PC-3 (cell line): Measurements from ENCODE around the gene KCNK4.

Experiments
- CTCF ChIP-seq: fragments of 300-600 bp; sonication (generic); conservative IDR thresholded peaks from 2 replicates; pipeline ENCODE4 v1.5.1; 2017; ENCODE audit warnings: antibody characterized with exemption, low read depth, mild to moderate bottlenecking, low read length
- EZH2 ChIP-seq: fragments of 300-600 bp; sonication (generic); IDR thresholded peaks from one replicate; pipeline ENCODE4 v1.6.1; 2017; ENCODE audit warnings: antibody characterized with exemption, mild to moderate bottlenecking, low read length; ENCODE audit not compliant: unreplicated experiment
- EZH2phosphoT487 ChIP-seq: fragments of 300-600 bp; sonication (generic); IDR thresholded peaks from 2 replicates; pipeline ENCODE4 v1.6.1; 2018; ENCODE audit warnings: mild to moderate bottlenecking, antibody characterized with exemption, low read length, borderline replicate concordance

DNA sequence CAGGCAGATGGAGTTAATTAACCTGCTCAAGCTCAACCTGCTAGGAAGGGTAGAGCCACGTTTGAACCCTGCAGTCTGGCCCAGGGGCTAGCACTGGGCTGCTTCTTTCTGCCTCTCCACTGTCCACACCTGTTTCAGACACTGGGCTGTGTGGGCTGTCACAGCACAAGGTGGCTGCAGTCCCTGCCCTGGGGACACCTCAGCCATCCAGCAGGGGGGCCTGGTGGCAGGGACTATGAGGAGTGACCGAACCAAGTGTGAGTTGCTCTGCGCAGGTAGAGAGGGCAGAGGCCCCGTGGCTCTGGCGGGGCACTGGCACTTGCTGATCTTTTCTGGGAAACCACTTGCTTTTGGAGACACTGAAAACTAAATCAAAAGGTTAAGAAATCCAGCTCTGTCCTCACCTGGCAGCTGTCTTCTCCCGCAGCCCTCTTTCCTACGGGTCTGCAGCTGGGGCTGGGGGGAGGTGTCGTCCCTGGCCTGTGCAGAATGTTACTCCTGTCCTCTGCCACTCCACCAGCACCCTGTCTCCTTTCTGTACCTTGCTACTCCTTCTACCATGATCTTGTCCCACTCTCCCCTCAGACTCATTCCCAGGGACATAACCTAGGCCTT is 12.4 kb upstream of the KCNK4 start:
- TF ChIP-seq CTCF = no peak
- TF ChIP-seq EZH2phosphoT487 = no peak
- TF ChIP-seq EZH2 = no peak
